ENCODE results near the gene FAM168A. TPM values are rescaled to one million over a fixed set of nuclear protein-coding genes. Genes with fewer than 3 reads are reported as not detected.
"Not testable (repeated sequence)": the region's sequence is repeated elsewhere in the genome, so short reads cannot be mapped to it uniquely, and the experiment has no call there.

The FAM168A gene
- total RNA-seq, 2 donors from 2014 or later = 8.9 to 14.0 TPM

GRCh38 chr11:73477518-73477917, 120.4 kb downstream of the FAM168A start:
- no peak overlapping the region for H3K27ac ChIP-seq
- WGBS, 2 donors = 91 to 97% methylated on average over 2 of the region's 2 CpGs
- H3K4me3 ChIP-seq = no peak overlapping the region
- H3K27me3 ChIP-seq = no peaks in the 10 kb centered on the region
- intact Hi-C loops (cut with DNase I) = no loop called here
- no peak for ATAC-seq
- peaks cover 0 to 9% (median 0%) of the 10 kb centered on the region in 3 donors for H3K9me3 ChIP-seq
- DNase-seq = no peak
- no peaks in the 10 kb centered on the region for H3K36me3 ChIP-seq (replicated peaks in 1 of 2; ENCODE audit: insufficient read depth in 1 of 2, low read depth in 2 of 2)
- TF ChIP-seq POLR2A (IDR thresholded peaks at IDR 0.05) = no peak
- TF ChIP-seq CTCF (IDR thresholded peaks at IDR 0.05) = no peak
- H3K4me1 ChIP-seq = peaks cover 5% of the 10 kb centered on the region

GRCh38 chr11:73475549-73476095, 122.3 kb downstream of the FAM168A start:
- intact Hi-C loops (cut with DNase I) = no loop called here
- no peaks in the 10 kb centered on the region for H3K27me3 ChIP-seq
- DNase-seq (no peak), ATAC-seq (no peak)
- peaks cover 0 to 9% (median 0%) of the 10 kb centered on the region in 3 donors for H3K9me3 ChIP-seq
- no peak overlapping the region for H3K4me3 ChIP-seq
- no peaks in the 10 kb centered on the region for H3K36me3 ChIP-seq (replicated peaks in 1 of 2; ENCODE audit: insufficient read depth in 1 of 2, low read depth in 2 of 2)
- no peak overlapping the region for H3K27ac ChIP-seq
- no peak for TF ChIP-seq POLR2A (IDR thresholded peaks at IDR 0.05)
- TF ChIP-seq CTCF (IDR thresholded peaks at IDR 0.05) = no peak
- peaks cover 5% of the 10 kb centered on the region for H3K4me1 ChIP-seq

- no peaks in the 10 kb centered on the region for H3K27me3 ChIP-seq
- intact Hi-C loops (cut with DNase I) = no loop called here
- no peaks in the 10 kb centered on the region for H3K4me1 ChIP-seq
- H3K27ac ChIP-seq = no peak overlapping the region
- no peak overlapping the region for H3K4me3 ChIP-seq
- H3K9me3 ChIP-seq = peaks cover 0 to 9% (median 0%) of the 10 kb centered on the region in 3 donors
- TF ChIP-seq CTCF (IDR thresholded peaks at IDR 0.05) = no peak
- no peak for TF ChIP-seq POLR2A (IDR thresholded peaks at IDR 0.05)
- H3K36me3 ChIP-seq (replicated peaks in 1 of 2; ENCODE audit: insufficient read depth in 1 of 2, low read depth in 2 of 2) = no peaks in the 10 kb centered on the region
- ATAC-seq = no peak
- WGBS, 2 donors = 100% methylated on average over 1 of the region's 1 CpG
- no peak for DNase-seq
Measured at GRCh38 chr11:73473252-73473651, 124.7 kb downstream of the FAM168A start.

GRCh38 chr11:73470036-73470612, 127.8 kb downstream of the FAM168A start:
- H3K36me3 ChIP-seq (replicated peaks in 1 of 2; ENCODE audit: insufficient read depth in 1 of 2, low read depth in 2 of 2); intact Hi-C loops (cut with DNase I); H3K4me1 ChIP-seq; DNase-seq; H3K9me3 ChIP-seq; ATAC-seq; H3K27ac ChIP-seq; H3K4me3 ChIP-seq; H3K27me3 ChIP-seq: not testable (repeated sequence)
- WGBS, 2 donors = 94 to 95% methylated on average over 13 of the region's 13 CpGs

GRCh38 chr11:73469401-73469800, 128.5 kb downstream of the FAM168A start:
- H3K4me1 ChIP-seq = no peaks in the 10 kb centered on the region
- intact Hi-C loops (cut with DNase I) = no loop called here
- WGBS, 2 donors = 70 to 83% methylated on average over 3 of the region's 3 CpGs
- TF ChIP-seq CTCF (IDR thresholded peaks at IDR 0.05) (no peak), POLR2A (IDR thresholded peaks at IDR 0.05) (no peak)
- no peak for DNase-seq
- H3K27me3 ChIP-seq = no peaks in the 10 kb centered on the region
- no peaks in the 10 kb centered on the region for H3K36me3 ChIP-seq (replicated peaks in 1 of 2; ENCODE audit: insufficient read depth in 1 of 2, low read depth in 2 of 2)
- ATAC-seq = no peak
- no peaks in the 10 kb centered on the region for H3K9me3 ChIP-seq
- no peak overlapping the region for H3K4me3 ChIP-seq
- no peak overlapping the region for H3K27ac ChIP-seq
